DND-41 (cell line): ENCODE measurements around the gene TMC2.

Source experiments
- ATAC-seq: fragments of 200-7000 bp; cut with Tn5 transposase; 3 replicates; pipeline ENCODE4 v1.9.1; 2021; ENCODE audit warnings: low read depth; ENCODE audit not compliant: insufficient read depth
- DNase-seq: peaks from one replicate; pipeline ENCODE4 v3.0.0-alpha.2; 2020
- H2AFZ ChIP-seq: 2 replicates; pipeline ENCODE4 v1.6.0; 2012; ENCODE audit warnings: low read depth, low read length
- H3K27ac ChIP-seq: 2 replicates; pipeline ENCODE4 v1.5.1; 2012; ENCODE audit warnings: low read length, inconsistent platforms
- H3K27me3 ChIP-seq: fragments of 200-600 bp; sonication (generic); 2 replicates; pipeline ENCODE4 v1.6.0; 2012; ENCODE audit warnings: low read length, mild to moderate bottlenecking, inconsistent platforms; ENCODE audit not compliant: insufficient read depth, poor library complexity
- H3K36me3 ChIP-seq: 2 replicates; pipeline ENCODE4 v1.5.1; 2012; ENCODE audit warnings: low read length, inconsistent platforms; ENCODE audit not compliant: insufficient read depth
- H3K4me1 ChIP-seq: 2 replicates; pipeline ENCODE4 v1.5.1; 2012; ENCODE audit warnings: mild to moderate bottlenecking, low read length; ENCODE audit not compliant: insufficient read depth
- H3K4me2 ChIP-seq: 2 replicates; pipeline ENCODE4 v1.6.0; 2012; ENCODE audit warnings: mild to moderate bottlenecking, moderate library complexity, low read length, inconsistent platforms; ENCODE audit not compliant: insufficient read depth
- H3K4me3 ChIP-seq, 2 experiments: fragments of 200-600 bp in 1 of 2; shearing (Covaris generic) in 1 of 2; 2 replicates each; pipeline ENCODE4 v1.5.1; 2012 to 2016; ENCODE audit warnings: inconsistent platforms in 2 of 2, low read length in 2 of 2, mild to moderate bottlenecking in 2 of 2, low read depth in 1 of 2, moderate library complexity in 1 of 2
- H3K79me2 ChIP-seq: 2 replicates; pipeline ENCODE4 v1.6.0; 2012; ENCODE audit warnings: low read length, inconsistent platforms; ENCODE audit not compliant: insufficient read depth
- H3K9ac ChIP-seq: 2 replicates; pipeline ENCODE4 v1.6.0; 2012; ENCODE audit warnings: low read depth, mild to moderate bottlenecking, inconsistent platforms, low read length, moderate library complexity
- H3K9me3 ChIP-seq: 2 replicates; pipeline ENCODE4 v1.5.1; 2012; ENCODE audit warnings: low read length, moderate library complexity, mild to moderate bottlenecking, inconsistent platforms; ENCODE audit not compliant: insufficient read depth, severe bottlenecking
- H4K20me1 ChIP-seq: 2 replicates; pipeline ENCODE4 v1.6.0; 2012; ENCODE audit warnings: low read length; ENCODE audit not compliant: insufficient read depth
- EZH2 ChIP-seq: IDR thresholded peaks from 3 replicates; pipeline ENCODE4 v1.6.1; 2012; ENCODE audit warnings: borderline replicate concordance, low read depth, mild to moderate bottlenecking, moderate library complexity, low read length, inconsistent platforms; ENCODE audit not compliant: severe bottlenecking
- TF ChIP-seq, protein P1 (sequence below): IDR thresholded peaks from 2 replicates; pipeline ENCODE4 v1.5.1; 2012; ENCODE audit warnings: borderline replicate concordance, low read length, moderate library complexity, mild to moderate bottlenecking; ENCODE audit not compliant: poor library complexity, severe bottlenecking; ENCODE audit errors: extremely low read depth

Gene TMC2

DNA sequence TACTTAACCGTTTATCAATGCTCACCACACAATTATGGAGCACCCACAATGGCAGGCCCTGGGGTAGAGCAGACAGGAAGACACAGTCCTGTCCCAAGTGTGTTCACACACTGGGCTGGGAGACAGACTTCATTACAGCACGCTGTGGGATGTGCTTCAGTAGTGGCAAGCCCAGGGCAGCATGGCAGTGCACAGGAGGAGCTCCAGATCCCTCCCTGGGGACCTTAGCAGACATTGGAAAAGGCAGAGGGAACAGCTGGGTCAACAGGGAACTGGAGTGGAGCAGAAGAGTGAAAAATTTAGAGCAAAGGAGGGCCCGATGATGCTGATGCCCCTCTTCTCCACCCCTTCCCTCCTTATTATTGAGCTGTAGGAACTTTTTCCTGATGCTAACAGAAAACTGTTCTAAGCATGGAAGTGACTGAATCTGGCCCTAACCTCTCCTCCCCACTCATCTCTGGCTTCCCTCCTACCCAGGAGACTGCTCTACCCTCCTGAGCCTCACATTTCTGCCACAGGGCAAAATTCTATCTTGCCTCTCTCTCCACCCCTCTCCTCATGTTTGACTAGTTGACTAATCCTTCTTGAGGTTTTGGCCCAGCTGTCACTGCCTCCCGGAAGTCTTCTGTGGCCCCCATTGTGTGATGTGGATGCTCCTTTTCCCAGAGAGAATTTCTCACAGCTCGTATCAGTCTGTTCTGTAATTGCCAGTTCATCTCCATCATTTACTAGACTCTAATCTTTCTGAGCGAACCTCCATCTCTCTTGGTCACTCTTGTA lies 74.8 kb downstream of the TMC2 start:
- H4K20me1 ChIP-seq = no peaks in the 10 kb centered on the region
- no peaks in the 10 kb centered on the region for H3K36me3 ChIP-seq
- no peak overlapping the region for H3K9ac ChIP-seq
- no peak overlapping the region for H3K27ac ChIP-seq
- DNase-seq = no peak
- no peaks in the 10 kb centered on the region for H3K79me2 ChIP-seq
- no peak for ATAC-seq
- no peaks in the 10 kb centered on the region for H3K4me1 ChIP-seq
- H2AFZ ChIP-seq = no peak overlapping the region
- H3K9me3 ChIP-seq = peaks cover 9% of the 10 kb centered on the region
- TF ChIP-seq, protein P1, sequence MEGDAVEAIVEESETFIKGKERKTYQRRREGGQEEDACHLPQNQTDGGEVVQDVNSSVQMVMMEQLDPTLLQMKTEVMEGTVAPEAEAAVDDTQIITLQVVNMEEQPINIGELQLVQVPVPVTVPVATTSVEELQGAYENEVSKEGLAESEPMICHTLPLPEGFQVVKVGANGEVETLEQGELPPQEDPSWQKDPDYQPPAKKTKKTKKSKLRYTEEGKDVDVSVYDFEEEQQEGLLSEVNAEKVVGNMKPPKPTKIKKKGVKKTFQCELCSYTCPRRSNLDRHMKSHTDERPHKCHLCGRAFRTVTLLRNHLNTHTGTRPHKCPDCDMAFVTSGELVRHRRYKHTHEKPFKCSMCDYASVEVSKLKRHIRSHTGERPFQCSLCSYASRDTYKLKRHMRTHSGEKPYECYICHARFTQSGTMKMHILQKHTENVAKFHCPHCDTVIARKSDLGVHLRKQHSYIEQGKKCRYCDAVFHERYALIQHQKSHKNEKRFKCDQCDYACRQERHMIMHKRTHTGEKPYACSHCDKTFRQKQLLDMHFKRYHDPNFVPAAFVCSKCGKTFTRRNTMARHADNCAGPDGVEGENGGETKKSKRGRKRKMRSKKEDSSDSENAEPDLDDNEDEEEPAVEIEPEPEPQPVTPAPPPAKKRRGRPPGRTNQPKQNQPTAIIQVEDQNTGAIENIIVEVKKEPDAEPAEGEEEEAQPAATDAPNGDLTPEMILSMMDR = no peak
- TF ChIP-seq EZH2 = no peak
- H3K4me3 ChIP-seq = no peak overlapping the region
- peaks cover 16% of the 10 kb centered on the region for H3K27me3 ChIP-seq
- no peak overlapping the region for H3K4me2 ChIP-seq

GRCh38 chr20:2612073-2612472 lies 75.7 kb downstream of the TMC2 start:
- Histone ChIP-seq H2AFZ (no peak overlapping the region), H3K4me2 (no peak overlapping the region), H3K36me3 (no peaks in the 10 kb centered on the region), H3K9ac (no peak overlapping the region), H3K4me3 (no peak overlapping the region), H4K20me1 (no peaks in the 10 kb centered on the region; the same call in 1 of the 2 replicates), H3K9me3 (peaks cover 5% of the 10 kb centered on the region), H3K4me1 (no peaks in the 10 kb centered on the region), H3K27ac (no peak overlapping the region), H3K79me2 (no peaks in the 10 kb centered on the region), H3K27me3 (peaks cover 25% of the 10 kb centered on the region)
- ATAC-seq = no peak
- DNase-seq = no peak
- TF ChIP-seq, protein P1 = no peak

GRCh38 chr20:2616634-2617033 lies 80.3 kb downstream of the TMC2 start:
- H2AFZ ChIP-seq = no peak overlapping the region
- no peak for TF ChIP-seq EZH2
- TF ChIP-seq, protein P1 = no peak
- H3K4me1 ChIP-seq = no peaks in the 10 kb centered on the region
- no peak overlapping the region for H3K27ac ChIP-seq
- H3K36me3 ChIP-seq = no peaks in the 10 kb centered on the region
- no peak for DNase-seq
- peaks cover 34% of the 10 kb centered on the region for H3K27me3 ChIP-seq
- no peak for ATAC-seq
- H3K79me2 ChIP-seq = no peaks in the 10 kb centered on the region
- H3K9me3 ChIP-seq = no peaks in the 10 kb centered on the region
- H3K4me3 ChIP-seq = no peak overlapping the region
- no peaks in the 10 kb centered on the region; the same call in 1 of the 2 replicates for H4K20me1 ChIP-seq
- no peak overlapping the region for H3K9ac ChIP-seq
- no peak overlapping the region for H3K4me2 ChIP-seq
